Retina (tissue), 1 donor: Measurements from ENCODE around the gene LHFPL2.

Experiments used
- DNase-seq: peaks from one replicate; pipeline ENCODE4 v3.0.0-alpha.2; 2016

The LHFPL2 gene

DNA sequence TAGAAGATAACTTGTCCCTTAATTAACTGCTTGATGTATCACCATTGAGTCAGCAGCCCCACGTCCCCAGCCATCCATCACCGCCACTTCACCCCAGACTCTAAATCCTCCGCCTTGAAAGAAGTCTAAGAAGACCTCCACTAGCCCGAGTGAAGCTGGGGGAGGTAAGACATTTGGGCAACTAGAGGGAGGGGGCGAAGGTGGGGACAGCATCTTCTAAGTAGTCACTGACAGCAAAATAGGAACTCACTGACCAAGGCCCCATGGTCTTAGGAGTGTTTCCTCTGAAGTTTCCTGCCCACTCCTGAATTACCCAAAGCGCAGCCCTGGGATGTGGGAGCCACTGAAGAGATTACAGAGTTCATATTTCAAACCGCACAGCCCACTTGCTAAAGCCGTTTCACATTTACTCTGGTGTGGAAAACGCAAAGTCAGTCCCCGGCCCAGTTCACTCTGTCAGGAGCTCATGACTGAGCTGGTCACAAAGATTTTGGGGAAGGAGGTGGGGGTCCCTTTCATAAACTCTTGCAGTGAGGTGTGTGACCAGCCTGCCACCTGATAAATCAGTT is 107.4 kb downstream of the LHFPL2 start:
- no peak for DNase-seq

DNA sequence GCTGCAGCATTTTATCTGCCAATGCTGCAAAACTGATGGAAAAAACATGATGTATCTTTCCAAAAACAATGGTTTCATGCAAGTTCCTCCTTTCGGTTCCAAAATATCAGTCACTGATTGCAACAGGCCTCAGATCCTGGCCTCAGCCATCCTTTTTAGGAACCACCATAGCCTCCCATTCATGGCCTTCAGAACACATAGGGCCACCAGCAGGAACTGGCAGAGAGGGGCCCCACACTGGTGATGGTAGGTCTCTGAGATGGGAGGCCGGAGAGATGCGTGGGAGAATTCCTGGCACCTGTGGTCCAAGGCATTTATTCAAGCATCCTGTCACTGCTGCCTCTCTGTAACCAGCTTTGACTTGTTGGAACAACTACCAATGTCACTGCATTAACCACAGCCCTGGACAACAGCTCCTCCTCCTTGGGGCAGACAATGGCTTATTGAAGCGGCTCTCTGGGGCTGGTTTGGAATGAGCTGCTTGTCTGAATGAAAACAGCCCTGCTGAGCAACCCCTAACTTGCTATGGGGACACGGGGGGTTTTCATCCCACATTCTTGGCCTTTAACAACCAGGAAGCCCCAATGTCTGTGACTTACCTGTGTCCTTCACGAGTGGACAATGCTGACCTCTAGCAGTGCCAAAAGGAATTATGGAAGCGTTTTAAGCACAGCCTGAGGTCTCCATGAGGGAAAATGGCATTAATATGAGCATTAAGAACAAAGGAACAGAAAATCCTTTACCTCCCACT is 108.1 kb downstream of the LHFPL2 start:
- DNase-seq, result peak; percentile 53

DNA sequence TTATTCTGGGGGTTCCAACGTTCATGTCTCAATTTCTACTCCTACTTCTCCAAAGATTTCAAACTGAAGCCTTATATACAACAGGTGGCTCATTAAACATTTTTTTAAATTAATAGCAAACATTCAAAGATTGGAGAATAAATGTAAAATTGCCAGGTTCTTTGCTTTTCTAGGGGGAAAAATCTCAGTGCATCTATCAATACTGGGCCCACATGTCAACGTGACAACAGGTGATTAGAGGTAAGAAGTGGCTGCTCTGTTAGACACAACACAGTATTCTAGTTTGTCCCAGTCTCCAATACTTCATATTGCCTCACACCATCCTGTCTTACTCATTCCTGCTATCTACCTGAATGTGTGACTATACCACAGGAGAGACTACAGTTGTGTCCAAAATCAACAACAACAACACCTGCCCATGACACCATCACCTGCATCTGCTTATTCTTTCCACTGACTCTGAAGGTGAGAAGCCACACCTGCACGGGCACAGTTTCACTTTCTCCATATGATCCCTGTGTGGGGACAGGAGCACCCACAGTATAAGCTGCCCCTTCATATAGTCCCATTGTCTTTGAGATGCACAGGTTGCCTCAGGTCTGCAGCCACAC is 110.2 kb downstream of the LHFPL2 start:
- no peak for DNase-seq

DNA sequence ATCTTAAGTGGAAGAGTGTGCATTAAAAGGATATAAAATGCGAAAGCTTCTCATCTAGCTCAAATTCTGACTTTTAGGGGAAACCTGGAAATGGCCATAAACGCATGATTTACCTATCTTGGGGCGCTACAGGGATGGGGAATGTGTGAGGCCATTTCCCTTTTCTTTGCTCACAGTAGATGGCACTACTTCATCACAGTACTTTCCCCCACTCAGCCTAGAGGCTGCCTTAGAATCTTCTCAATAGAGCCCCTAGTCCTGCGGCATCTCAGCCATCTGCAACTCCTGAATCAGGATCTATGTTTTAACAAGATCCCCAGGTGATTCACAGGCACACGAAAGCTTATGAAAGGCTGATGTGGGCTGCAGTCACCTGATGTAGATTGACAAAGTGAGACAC is 110.8 kb downstream of the LHFPL2 start:
- DNase-seq, result peak; percentile 55

DNA sequence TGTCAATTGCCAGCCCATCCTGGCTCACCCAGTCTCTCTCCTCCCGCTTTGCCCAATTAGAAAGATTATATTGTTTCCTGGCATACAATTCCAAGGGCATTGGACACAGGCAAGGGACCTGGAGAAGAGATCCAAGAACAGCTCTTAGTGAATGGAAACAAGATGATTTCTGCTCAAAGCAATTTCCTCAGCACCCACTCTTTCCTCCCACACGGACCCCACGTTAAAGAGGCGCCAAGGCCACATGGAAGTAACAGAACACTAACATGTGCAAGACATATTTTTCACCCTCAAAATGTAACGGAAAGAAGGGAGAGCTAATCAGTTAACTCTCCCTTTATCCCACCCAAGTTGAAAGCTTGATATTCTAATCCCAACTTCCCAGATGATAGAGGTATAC is 111.2 kb downstream of the LHFPL2 start:
- no peak for DNase-seq

DNA sequence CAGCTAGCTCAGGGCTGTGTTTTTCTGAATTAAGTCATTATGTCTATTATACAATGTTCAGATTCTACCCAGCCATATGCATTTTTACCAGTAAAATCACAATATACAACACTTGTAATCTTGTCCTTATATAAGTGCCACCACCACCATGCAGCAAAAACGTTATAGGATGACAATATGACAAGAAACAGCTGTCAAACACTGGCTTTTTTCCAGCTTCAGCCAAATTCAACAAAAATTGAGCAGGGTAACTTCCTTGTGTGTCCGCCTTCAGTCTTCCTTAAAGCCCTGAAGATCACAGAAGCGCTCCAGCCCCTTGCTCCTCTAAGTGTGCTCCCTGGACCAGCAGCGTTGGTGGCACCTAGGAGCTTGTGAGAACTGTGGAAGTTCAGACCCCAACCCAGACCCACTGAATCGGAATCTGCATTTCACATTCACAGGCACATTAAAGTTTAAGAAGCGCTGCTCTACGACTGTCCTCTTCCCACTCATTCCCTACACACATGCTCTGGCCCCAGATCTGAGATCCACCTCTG is 111.8 kb downstream of the LHFPL2 start:
- no peak for DNase-seq

DNA sequence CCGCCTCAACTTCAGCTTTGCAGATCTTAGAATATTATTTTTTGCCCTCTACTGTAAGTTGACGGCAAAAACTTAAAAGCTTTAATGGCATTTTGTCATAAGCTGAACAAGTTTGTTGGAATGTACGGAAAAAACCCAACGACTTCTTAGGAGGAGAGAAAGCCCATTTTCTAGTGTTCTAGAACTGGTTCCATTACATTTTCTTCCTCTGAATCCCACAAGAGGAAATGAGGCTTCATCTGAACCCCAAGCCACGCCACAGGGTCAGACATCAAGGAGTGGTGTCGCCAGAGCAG is 113.7 kb downstream of the LHFPL2 start:
- no peak for DNase-seq

DNA sequence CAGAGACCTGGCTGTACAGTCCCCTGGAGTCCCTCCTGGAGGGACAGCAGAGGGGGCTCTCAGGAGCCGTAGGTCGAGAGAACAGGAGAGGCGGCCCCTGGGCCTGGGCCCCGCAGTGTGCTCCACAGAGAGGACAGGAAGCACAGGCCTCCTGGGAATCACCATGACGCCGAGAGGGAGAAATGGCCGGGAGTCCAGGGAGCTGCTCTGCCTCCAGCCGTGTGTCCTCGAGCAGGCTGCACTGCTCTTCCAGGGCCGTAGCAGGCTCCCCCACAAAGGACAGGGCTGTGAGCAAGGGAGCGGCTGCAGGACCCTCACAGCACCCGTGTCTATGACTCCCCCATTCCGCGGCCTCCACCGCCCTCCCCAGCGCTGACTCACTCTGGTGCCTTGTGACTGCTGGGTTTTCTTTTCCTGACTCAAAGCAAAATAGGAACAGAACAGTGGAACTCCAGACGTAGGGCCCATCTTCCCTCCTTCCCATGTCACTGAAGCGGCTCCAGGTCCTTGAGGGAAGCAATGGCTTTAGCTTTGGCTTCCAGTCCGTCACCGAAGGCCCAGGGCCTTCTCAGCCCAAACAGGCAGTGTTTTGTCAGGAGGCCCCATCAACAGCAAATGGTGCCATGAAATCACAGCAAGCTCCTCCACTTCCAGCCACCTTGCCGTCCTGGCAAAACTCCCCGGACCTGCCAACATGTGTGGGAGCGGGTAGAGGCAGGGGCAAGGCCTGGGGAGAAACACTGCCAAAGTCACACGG is 114.2 kb downstream of the LHFPL2 start:
- DNase-seq, result no peak

DNA sequence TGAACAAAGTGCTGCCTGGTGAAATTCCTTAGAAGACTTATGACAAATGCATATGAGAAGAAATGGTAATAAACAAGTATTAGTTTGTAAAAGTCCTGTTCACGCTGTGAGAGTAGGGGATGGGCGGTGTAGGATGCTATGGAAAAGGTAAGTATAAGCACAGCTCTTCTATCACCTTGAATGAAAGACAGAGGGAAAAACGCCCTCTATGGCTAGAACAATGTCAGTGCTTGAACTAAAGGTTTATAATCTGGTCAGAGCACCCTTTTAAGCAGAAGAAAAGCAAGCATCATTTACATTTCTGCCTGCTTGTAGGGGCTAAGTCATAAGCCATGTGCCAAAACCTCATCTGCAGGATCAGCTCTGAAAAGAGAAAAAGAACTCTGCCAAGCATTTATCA is 115.2 kb downstream of the LHFPL2 start:
- no peak for DNase-seq

DNA sequence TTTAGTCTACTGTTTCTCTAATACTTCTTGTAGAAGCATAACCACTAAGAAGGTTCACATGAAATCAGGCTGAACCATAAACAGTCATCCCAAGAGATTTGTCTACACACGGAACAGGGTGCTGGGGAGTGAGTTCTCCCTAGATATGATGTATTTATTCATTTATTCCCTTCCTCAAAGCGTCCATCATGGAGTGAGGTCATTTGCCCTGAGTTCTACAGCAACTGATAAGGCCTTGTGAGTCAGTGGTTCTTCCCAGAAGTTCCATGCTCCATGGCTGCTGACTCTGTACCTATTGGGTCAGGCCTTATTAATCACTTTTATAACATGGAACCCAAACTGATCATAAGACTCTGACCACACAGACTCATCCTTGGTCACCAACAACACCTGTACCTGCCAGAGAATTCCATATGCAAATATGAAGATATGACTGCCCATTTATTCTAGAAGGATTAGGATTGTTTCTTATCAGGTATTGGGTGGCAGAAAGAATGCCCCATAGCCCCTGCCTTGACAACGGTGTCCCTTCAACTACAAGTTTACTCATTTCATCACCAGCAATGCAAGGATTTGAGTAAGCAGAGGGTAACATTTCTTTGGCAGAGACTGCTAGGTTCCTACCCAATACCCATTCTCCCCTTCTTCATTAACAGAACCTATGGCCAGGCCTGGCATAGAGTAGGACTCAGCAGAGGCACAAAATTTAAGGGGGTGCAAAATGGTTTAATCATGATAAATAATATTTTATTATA is 118.1 kb downstream of the LHFPL2 start:
- no peak for DNase-seq

DNA sequence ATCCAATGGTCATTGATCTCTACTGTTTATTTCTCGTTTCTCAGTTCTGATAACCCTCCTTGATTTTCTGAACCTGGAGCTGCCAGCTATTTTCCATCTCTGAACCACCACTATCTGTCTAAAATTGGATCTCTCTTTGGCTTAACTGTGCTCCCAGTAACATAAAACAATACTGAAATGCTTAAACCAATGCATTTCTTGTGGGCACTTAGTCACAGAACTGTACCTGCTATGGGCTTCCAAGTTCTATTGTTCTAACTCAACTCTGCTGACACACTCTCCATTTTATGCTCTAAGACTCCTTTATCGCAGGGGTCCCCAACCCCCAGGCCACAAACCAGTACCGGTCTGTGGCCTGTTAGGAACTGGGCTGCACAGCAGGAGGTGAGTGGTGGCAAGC is 120.6 kb downstream of the LHFPL2 start:
- DNase-seq, result no peak

DNA sequence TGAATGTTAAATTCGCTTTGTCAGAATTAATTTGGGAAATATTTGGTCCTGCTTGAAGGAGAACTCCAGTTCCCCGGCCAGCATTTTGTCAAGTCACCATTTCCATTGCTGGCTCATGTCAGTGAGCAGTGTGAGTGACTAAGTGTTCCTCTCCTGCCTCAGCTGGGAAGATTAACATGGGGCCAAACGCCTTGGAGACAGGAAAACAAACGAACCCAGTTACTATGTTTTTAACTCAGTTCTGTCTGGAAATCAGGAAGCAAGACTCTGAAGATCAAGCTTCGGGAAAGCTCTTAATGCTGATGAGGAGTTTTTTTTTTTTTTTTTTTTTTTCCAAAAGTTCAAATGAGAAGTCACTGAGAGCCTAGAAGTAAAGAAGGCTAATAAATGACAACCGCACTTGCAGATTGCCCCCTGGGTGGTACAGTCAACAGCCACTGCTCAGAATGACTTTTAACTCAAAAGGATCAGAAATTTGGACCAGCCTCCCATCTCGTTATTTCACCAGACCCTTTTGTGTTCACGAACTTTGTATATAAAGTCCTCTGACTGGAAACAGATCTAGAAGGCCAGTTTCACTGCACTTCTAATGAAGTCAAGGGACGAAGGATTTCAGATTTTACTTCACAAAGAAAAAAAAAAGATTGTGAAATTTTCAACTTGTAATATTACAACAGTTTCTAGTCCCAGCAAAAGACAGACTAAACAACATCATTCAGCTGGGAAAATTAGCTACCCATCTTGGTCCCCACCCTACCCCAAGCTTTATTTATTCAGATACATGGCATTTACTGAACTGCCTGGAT is 121.3 kb downstream of the LHFPL2 start:
- no peak for DNase-seq

DNA sequence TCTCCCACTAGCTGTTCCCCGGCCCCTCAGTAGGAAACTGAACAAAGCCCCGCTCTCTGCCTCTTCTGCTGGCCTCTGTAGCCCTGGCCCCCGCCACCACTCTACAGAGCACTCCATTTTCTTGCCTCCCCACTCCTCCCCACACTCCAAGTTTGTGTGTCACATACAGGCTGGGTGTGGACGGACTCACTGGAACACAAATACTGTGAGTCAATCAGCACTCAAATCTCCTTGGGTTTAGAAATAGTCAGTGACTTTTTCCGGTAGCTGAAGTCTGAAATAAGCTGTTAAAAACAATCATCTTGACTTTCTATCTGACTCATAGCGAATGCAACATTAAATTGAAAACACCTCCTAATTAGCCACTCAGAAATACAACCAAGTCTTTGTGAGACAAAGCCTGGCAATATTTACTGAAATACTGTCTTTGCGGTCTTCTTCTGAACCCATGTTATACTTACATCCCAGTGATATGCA is 122.5 kb downstream of the LHFPL2 start:
- DNase-seq, result no peak

DNA sequence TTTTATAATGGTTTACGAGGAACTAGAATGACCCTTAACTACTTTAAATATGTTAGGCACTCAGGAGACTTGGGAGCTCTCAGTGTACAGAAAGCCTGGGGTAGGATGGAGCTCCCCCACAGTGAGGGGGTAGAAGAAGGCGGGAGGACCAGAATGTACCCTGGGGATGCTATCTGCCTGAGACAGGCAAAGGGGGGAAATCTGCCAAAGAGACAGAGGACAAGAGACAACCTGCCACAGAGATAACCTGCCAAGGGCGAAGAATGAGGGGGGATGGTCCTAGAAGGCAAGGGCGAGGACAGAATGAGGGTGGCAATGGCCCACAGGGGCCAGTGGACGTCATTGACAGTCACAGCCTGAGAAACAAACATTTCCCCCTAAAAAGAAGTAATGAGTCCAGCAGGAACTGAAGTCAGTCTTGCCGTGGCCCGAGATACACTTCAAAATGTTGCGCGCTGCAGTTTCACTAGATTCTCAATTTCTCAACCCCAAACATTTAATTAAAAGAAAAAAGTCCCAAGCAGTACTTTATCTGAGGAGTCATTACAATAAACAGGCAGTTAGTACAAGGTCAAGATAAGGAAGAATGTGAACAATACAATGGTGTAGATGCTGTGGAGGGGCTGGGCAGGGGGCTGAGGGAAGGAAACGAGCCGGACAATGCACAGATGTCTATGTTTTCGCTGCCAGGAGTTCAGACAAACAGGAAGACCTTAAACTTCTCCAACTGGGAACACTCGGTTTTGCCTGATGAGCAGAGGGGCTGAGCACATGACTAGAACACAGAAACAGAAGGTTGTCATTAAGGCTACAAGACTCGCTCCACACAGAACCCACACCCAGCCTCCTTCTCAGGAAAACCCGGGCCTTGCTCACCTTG is 125.0 kb downstream of the LHFPL2 start:
- no peak for DNase-seq

DNA sequence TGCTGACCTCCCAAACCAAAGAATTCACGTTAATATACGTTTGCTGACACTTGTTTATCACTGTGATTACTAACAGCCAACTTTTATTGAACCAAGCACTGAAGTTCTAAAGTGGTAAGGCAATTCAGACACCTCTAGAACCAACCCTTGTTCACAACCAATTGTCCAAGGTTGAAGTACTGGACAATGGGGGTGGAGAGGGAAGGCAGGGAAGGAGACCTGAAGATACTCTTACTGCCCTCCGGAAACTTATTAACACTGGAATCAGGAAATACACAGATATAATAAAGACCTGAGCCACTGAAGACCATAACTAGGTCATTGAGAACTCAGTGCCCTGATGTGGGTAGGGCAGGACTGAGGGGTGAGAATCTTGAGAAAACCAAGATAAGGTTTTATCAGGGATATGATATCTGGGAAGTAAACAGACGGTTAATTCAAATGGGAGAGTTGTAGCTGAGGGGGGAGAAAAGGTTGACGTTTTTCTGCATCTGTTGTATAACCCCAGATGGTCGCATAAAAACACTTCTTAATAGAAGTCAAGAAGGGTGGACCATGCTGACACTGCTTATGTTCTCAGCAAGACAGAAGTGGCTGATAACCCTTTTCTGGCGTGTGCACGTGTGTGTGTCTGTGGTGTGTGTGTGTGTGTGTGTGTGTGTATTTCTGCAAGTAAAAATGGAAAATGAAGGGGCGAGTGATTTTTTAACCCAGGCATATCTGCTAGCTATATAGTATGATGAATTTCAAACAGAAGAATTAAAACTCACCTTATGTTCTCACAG is 125.9 kb downstream of the LHFPL2 start:
- DNase-seq, result no peak

DNA sequence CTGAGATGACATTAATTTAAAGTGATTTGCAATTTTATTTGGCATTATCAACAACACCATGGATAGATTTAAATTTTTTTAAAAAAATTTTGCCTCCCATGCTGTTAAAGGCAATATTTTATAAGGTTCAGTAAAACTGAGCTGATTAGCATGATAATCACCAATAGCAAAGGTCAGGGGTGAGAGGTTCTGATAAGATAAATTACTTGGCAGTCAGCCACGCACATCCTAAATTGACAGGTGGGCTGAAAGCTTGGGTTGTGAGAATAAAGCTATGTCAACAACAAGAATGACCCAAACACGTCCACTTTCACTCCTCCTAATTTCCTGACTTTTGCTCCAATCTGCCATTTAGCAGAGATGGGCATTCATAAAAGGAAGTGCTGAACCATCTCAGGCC is 127.1 kb downstream of the LHFPL2 start:
- no peak for DNase-seq

DNA sequence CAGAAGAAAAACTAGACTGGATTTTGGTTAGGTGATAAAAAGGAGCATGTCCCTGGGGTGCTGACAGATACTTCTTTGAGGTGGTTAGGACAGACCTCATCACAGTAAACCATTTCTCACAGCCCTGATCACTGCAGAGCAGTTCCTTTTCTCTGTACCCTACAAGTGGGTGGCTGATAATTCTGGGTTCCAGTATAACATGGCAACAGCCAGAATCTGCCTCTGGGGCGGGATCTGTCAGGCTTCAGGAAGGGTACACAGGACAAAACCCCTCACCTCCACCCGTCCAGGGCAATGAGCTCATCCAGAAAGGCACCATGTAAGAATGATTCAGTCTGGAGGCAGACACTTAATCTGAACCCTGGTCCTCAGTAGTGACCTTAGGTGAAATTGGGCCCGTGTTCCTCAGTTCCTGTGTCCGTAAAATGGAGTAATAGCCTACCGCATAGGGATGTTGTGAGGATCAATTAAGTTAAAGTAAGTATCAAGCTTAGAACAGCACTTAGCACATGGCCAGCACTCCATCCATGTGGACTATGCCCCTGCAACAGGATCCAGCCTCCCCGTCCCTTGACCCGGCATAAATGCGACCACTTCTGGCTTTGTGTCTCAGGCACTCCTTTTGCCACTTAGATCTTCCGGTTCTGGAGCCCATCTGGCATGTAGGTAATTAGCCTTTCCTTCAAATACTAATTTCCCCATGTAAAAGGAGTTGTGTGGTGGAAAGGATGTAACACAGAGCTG is 129.2 kb downstream of the LHFPL2 start:
- no peak for DNase-seq

DNA sequence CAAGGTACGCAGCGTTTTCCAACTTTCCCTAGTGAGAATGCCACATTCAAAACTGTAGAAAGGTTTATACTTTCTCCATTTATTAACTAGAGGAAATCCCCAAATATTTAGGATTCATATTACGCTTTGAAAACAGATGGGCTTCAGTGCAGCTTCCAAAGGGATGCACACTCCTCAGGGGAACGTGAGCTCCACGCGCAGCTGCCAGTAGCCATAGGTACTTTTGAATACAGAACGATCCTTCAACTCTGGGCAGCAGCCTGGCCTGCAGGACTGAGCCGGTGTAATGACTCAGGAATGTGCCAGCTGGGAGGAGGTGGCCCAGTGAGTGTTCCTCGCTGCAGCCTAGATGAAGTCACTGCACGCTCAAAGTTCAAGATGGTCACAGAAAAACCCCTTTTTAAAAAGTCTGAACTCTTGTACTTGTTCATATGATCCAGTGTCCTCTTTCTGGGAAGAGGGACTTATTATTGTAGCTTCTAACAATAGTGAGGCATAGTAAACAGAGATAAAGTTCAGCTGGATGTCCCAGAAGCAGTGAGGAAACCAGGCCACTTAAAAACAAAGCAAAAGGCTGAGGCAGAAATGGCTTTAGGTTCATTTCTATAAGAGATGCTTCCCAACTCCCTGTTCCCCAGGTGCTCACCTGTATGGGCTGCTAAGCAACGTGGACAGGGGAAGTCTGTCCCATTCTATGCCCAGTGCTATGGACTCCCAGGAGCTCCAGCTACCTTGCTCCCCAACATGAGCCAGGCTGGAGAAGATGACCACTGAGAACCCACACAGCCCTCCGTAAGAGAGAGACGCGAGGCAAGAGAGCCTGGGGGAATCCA is 130.0 kb downstream of the LHFPL2 start:
- no peak for DNase-seq
